Activated gamma-delta T cell (primary cell): ENCODE results near the gene PRDM2.

Experiments
- DNase-seq: peaks from one replicate; lab custom pipeline; 2025; lab: John Stamatoyannopoulos, UW

Gene PRDM2

DNA sequence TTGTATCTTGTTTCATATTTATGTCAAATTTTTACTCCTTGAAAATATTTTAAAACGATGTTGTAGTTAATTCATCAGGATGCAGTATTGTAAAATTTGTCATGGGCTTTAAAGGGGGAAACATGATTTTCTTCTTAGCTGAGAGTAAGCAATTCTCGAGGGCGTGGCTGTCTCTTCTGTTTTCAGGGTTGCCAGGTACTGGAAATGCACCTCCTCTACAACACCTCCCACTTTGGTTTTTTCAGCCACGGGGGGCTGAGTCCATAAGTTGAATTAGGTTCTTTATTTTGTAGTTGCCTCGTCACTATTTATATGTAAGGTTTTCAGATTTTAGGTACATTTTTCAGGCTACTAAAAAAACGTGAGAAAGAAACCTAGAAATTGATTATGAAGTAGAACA is 64.0 kb downstream of the PRDM2 start:
- no peak for DNase-seq

DNA sequence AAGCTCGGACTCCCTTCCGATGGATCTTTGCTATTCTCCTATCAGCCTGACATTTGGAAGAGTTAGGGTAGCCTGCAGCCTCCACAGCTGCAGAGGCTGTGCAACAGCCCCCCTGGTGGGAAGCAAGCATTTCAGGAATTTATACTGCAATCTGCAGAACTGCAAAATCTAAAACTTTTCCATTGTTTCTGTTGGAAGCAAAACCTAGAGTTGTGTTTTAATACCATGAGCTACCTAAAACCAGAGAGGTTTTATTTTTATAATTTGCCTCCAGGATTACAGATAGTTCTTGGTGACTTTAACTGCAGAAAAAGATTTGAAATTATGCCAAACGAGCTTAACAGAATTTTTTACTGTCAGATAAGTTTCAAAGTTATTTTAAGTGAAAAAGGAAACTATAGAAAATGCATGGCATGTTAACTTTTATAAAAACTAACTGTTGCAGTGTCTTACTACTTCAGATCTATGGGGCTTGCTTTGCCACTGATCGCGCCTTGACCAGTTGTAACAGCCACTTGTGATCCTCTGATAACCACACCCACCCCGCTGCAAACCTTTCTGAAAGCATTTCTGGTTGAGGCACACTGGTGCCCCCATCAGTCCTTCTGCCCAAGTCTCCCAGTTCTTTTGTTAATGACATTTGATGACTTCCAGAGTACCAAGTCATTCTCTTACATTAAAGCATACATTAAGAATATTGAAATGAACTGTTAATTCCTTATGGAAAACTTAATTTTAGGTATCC is 64.8 kb downstream of the PRDM2 start:
- DNase-seq, result no peak

DNA sequence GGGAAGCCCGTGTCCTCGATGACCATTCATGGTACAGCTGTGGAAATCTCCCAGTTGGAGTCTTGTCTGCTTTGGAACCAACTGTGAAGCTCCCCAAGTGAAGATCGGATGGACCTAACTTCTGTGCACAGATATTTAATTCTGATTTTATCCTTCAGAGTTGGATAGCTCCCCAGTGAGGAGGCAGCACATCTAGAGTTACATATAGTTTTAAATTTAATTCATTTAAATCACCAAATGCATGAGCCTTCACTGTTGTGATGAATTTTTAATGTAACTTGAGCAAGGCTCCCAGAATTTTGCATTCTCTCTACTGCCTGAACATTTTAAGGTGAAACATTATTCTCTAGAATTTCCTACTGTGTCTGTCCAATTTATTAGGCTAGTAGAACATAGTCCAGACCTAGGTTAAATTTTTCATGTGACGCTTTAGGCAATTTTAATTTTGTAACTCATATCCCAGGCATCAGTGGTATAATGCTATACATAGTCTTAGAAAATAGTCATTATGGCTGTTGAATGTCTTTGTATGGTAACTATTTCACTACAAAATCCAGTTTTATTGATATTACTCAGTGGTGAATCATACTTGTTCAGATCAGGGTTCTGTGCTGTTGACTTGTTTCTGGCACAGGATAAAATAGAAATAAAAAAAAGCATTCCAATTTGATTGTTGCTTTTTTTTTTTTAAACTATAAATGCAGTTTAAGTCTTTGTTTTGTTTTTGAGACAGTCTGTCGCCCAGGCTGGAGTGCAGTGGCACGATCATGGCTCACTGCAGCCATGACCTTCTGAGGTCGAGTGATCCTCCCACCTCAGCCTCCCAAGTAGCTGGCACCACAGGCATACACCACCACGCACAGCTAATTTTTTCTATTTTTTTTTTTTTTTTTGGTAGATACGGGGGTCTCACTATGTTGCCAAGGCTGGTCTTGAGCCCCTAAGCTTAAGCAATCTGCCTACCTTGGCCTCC is 66.9 kb downstream of the PRDM2 start:
- DNase-seq, result no peak

DNA sequence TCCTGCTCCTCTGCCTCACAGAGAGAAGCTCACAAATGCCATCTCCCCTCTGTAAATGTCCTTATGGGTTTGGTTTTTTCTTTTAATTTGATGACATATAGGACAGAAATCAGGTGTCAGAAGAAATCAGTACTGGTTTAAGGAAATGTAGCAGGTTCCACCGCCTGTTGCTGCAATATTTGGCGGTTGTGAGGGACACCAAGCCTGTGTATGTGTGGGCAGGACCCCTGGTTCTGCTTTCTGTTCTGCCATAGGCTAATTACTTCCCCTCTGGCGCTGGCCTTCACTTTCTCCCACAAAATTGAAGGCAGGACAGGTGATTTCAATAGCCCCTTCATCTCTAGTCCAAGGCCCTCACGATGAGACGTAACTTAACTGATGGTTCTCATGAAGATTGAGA is 69.2 kb downstream of the PRDM2 start:
- DNase-seq, result no peak

DNA sequence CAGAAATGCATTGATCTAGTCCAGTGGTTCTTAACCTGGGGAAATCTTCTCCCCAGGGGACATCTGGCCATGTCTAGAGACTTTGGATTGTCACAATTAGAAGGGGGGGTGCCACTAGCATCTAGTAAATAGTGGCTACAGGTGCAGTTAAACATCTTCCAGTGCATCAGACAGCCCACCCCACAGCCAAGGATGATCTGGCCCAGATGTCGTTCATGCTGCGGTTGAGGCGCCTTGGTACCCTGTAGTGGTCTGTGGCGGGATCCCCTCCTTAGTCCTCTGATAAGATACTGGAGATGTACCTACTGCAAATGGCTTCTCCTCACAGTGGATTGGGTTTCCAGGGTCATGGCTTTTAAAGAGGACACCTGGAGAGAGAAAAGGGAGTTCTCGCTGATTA is 69.8 kb downstream of the PRDM2 start:
- no peak for DNase-seq

DNA sequence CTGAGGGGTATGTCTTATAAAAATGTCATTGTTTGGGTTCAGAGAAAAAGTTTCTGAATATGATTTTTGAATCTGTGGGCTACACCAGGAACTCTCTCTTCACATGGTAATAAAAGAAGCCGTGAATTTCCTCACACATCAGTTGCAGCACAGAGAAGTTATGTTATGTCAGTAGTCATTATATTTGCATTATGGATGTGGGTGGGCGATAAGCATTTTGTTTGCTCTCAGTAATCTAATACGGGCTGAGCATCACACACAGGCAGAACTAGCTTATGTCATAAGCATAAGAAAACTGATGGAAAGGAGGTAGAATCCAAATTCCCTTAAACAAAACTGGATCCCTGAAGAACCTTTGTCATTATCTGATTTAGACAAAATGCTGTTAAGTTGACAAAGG is 70.8 kb downstream of the PRDM2 start:
- DNase-seq, result no peak

DNA sequence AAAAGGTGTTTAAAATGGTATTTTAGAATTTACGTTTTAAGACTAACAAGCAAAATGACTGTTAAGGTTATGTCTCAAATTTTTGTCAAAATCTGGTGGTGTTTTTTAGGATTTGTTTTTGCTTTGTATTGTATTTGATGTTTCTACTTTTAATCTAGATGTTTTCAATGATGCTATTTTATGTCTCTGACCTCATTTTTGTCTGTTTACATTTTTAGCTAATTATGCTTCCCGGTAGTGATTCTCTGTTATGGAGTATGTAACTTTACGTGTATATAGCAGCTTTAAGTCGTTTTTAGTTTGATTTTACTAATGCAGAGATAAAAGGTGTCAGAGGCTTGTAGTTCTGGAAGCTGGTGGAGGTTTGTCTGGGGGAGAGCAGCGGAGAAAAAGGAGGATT is 71.8 kb downstream of the PRDM2 start:
- DNase-seq, result no peak

DNA sequence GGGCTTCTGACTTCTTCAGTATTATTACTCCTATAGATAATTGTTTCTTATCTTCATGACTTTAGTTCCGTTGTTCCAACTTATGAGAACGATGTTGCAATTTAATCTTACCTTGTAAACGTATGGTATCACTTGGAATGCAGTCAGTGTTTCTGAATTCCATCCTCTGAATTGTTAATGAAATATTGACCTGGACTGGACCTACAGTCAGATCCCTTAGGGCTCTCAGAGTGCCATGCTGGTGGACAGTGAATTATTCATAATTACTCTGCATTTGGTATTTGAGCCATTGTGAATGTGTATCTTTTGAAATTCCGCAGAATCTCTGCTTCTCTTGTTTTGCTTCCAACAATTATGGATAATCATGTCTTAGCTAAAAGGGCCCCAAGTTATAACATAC is 72.3 kb downstream of the PRDM2 start:
- DNase-seq, result no peak

DNA sequence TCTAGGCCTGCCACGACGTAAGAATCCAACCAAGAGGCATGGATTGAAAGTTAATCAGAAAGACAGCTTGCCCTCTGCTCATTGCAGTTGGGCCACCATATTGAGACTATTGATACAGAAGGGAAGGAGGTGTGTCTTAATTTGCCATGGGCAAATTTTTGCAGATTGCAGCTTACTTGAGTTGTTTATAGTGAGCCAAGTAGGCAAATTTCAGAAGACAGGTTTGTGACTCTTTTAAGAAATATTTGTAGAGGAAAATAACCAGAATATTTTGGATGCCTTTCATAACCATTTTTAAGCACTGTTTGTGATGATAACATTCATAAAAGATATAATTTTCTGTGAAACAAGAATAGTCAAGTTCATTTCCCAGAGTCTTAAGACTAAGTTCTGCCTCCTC is 74.1 kb downstream of the PRDM2 start:
- DNase-seq, result no peak

DNA sequence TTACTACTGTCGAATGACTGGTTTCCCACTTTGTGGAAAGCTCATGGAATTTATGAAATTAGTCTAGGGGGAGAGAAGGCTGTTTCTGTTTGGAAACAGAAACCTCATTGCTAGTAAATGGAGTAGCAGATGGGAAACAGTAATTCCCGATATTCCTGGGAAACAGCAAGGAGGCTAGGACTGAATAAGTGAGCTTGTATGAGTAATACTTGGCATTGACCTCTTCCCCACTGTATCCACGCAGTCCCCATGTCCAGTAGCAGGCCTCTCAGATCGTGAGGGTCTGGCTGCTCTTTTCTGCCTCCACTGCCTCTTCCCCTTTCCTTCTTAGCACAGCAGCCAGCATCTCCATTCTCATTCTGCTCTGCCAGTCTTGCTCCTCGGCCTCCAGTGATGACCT is 75.5 kb downstream of the PRDM2 start:
- no peak for DNase-seq

DNA sequence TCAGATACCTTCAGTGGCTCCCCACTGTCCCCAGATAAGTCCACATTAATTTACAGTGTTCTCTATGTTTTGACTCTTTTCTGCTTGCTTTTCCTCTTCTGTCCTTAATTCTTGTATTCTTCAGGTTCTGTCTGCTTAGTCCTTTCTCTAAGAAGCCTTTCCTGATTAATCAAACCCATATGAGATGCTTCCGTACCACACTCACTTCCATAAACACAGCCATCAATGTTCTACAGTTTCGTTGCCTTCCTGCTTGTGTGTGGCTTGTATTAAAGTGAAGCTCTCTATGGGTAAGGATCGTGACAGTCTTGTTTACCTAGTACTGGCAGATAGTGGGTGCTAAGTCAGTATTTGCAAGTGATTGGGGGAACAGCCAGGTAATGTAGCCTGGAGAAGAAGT is 75.9 kb downstream of the PRDM2 start:
- DNase-seq, result no peak

DNA sequence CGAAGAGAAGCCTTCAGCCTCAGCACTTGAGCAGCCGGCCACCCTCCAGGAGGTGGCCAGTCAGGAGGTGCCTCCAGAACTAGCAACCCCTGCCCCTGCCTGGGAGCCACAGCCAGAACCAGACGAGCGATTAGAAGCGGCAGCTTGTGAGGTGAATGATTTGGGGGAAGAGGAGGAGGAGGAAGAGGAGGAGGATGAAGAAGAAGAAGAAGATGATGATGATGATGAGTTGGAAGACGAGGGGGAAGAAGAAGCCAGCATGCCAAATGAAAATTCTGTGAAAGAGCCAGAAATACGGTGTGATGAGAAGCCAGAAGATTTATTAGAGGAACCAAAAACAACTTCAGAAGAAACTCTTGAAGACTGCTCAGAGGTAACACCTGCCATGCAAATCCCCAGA is 78.4 kb downstream of the PRDM2 start:
- DNase-seq, result no peak

DNA sequence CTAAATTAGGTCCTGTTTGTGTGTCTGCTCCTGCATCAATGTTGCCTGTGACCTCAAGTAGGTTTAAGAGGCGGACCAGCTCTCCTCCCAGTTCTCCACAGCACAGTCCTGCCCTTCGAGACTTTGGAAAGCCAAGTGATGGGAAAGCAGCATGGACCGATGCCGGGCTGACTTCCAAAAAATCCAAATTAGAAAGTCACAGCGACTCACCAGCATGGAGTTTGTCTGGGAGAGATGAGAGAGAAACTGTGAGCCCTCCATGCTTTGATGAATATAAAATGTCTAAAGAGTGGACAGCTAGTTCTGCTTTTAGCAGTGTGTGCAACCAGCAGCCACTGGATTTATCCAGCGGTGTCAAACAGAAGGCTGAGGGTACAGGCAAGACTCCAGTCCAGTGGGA is 79.9 kb downstream of the PRDM2 start:
- no peak for DNase-seq

DNA sequence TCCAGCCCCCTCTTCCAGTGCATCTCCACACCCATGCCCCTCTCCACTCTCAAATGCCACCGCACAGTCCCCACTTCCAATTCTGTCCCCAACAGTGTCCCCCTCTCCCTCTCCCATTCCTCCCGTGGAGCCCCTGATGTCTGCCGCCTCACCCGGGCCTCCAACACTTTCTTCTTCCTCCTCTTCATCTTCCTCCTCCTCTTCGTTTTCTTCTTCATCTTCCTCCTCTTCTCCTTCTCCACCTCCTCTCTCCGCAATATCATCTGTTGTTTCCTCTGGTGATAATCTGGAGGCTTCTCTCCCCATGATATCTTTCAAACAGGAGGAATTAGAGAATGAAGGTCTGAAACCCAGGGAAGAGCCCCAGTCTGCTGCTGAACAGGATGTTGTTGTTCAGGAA is 80.8 kb downstream of the PRDM2 start:
- no peak for DNase-seq

DNA sequence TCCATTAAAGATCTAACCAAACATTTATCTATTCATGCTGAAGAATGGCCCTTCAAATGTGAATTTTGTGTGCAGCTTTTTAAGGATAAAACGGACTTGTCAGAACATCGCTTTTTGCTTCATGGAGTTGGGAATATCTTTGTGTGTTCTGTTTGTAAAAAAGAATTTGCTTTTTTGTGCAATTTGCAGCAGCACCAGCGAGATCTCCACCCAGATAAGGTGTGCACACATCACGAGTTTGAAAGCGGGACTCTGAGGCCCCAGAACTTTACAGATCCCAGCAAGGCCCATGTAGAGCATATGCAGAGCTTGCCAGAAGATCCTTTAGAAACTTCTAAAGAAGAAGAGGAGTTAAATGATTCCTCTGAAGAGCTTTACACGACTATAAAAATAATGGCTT is 81.2 kb downstream of the PRDM2 start:
- no peak for DNase-seq

DNA sequence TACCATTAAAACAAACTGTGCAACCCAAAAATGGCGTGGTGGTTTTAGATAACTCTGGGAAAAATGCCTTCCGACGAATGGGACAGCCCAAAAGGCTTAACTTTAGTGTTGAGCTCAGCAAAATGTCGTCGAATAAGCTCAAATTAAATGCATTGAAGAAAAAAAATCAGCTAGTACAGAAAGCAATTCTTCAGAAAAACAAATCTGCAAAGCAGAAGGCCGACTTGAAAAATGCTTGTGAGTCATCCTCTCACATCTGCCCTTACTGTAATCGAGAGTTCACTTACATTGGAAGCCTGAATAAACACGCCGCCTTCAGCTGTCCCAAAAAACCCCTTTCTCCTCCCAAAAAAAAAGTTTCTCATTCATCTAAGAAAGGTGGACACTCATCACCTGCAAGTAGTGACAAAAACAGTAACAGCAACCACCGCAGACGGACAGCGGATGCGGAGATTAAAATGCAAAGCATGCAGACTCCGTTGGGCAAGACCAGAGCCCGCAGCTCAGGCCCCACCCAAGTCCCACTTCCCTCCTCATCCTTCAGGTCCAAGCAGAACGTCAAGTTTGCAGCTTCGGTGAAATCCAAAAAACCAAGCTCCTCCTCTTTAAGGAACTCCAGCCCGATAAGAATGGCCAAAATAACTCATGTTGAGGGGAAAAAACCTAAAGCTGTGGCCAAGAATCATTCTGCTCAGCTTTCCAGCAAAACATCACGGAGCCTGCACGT is 82.1 kb downstream of the PRDM2 start:
- no peak for DNase-seq

DNA sequence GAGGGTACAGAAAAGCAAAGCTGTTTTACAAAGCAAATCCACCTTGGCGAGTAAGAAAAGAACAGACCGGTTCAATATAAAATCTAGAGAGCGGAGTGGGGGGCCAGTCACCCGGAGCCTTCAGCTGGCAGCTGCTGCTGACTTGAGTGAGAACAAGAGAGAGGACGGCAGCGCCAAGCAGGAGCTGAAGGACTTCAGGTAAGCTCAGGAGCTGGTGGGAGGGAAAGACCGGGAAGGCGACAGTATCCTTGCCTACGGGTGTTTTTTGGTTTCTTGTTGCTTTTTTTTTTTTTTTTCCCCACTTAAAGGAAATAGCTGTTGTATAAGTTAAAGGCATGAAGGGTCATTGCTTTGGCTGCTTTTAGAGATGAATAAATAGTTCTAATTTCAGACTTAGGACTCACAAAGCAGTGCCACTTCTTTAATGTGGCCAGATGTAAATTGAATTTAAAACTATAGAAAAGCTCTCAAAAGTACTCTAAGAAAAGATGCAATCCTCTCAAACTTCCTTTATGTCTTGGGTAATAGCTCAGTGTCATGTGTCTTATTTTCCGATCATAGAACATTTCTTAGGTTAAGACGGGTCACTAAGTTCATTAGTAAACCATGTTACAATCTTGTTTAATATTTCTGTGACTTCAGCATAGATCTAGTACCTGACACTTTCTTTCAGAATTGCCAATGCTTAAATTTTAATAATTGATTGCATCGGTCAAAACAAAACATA is 82.8 kb downstream of the PRDM2 start:
- no peak for DNase-seq

DNA sequence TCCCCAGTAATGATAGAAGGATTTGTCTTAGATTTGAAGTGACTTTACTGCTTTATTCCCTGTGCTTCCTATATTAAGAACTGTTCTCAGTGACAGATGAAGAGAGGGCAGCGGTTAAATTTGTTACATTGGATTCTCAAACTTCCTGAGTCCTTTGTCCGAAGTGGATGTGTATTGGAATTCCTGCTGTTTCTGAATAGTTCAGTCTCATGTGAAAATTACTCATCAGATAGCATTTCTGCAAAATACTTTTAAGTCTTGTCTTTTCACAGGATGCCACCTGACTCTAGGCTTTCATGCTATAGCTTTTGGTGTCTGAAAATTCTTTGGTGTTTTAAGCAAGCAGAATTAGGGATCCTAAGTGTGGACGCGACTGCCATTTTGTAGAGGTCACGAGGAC is 83.6 kb downstream of the PRDM2 start:
- DNase-seq, result no peak

DNA sequence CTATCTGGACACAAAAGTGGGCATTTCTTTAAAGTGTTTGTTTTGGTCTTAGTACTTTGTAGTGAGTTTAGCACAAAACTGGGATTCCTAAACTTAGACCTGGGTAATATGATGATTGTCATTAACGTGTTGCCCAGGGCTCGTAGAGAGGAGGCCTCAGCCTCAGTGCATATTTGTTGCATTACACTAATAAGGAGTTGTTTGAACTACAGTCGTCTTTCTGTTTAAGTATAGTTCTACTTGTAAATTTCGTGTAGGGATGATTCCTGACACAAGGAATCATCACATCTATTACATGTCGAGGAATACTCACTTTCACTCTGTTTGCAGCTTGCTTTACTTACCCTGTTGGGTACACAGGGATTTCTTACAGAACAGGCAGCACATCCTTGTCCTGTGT is 85.0 kb downstream of the PRDM2 start:
- no peak for DNase-seq

DNA sequence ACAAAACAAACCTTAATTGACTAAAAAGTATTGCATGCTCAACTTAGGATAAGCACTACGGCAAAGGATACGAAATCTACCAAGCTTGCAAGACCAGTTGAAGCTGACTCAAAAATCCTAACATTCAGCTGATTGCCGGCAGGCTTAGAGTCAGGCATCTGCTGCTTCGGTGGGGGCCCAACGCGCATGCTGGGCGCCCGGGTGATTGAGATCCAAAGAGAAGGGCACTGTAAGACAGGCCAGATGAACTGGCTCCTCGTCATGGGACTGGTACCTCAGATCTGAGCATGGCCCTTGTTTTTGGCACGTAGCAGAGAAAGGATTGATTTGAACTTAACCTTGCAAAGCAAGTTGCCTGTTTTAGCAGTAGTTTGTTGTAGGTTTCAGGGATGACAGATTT is 86.6 kb downstream of the PRDM2 start:
- DNase-seq, result no peak

DNA sequence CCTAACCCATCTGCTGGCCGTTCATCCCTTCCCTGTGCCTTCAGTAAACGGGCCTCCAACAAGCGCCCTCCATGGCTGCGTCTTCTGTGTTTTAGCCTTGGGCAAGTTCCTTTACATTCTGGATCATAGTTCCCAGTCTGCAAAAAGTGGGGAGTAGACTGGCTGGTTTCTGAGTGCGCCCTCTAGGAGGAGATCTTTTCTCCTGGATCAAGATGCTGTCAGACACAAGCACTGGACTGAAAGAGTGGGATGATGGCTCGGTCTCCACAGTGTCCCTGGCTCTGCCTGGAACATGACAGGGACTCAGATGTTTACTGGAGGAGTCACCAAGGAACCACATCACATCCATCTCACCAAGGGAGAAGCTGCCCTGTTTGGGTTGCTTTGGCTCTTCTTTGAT is 88.8 kb downstream of the PRDM2 start:
- DNase-seq, result no peak
